Rectal smooth muscle tissue (tissue), 1 donor: ENCODE data around the gene RNF130.

ENCODE experiments used
- H3K27ac ChIP-seq: one replicate; pipeline ENCODE4 v1.7.0; 2013; ENCODE audit warnings: low read depth, low read length, inconsistent platforms
- H3K27me3 ChIP-seq: one replicate; pipeline ENCODE4 v1.7.0; 2013; ENCODE audit warnings: low read length; ENCODE audit not compliant: control insufficient read depth, insufficient read depth
- H3K36me3 ChIP-seq: one replicate; pipeline ENCODE4 v1.7.0; 2013; ENCODE audit warnings: low read length; ENCODE audit not compliant: control insufficient read depth, insufficient read depth
- H3K4me1 ChIP-seq: one replicate; pipeline ENCODE4 v1.7.0; 2013; ENCODE audit warnings: low read length; ENCODE audit not compliant: control insufficient read depth, insufficient read depth
- H3K4me3 ChIP-seq: one replicate; pipeline ENCODE4 v1.7.0; 2013; ENCODE audit warnings: low read length
- H3K9ac ChIP-seq: one replicate; pipeline ENCODE4 v1.7.0; 2013; ENCODE audit warnings: low read length

Gene RNF130

DNA sequence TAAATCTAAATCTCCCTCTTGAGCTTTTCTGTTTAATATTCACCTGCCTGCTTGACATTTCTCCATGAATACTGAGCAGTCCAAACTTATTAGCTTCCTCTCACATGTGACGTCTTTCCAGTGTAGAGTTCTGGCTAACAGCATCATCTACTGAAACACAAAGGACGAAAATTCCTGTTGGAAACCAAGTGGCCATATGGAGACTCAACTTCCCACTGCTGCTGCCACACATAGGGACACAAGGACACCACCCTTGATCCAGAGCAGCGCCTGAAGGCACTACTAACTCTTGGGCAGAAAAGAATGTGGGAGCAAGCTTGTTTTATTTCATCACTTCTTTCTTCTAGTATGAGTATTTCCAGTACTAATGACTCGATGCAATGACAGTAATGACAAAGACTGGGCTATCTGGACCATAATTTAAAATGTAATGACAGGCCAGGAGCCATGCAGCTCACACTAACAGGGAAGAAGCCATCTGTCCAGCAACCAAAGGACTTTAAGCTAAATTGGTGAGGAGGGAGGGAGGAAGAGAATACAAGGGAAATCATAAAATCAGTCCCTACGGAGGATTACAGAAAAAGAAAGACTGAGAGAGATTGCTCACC is 19.2 kb downstream of the RNF130 start:
- no peaks in the 10 kb centered on the region for H3K36me3 ChIP-seq
- no peak overlapping the region for H3K27ac ChIP-seq
- peaks cover 8% of the 10 kb centered on the region for H3K4me1 ChIP-seq
- H3K4me3 ChIP-seq, result no peak overlapping the region
- no peaks in the 10 kb centered on the region for H3K27me3 ChIP-seq
- H3K9ac ChIP-seq, result no peak overlapping the region

DNA sequence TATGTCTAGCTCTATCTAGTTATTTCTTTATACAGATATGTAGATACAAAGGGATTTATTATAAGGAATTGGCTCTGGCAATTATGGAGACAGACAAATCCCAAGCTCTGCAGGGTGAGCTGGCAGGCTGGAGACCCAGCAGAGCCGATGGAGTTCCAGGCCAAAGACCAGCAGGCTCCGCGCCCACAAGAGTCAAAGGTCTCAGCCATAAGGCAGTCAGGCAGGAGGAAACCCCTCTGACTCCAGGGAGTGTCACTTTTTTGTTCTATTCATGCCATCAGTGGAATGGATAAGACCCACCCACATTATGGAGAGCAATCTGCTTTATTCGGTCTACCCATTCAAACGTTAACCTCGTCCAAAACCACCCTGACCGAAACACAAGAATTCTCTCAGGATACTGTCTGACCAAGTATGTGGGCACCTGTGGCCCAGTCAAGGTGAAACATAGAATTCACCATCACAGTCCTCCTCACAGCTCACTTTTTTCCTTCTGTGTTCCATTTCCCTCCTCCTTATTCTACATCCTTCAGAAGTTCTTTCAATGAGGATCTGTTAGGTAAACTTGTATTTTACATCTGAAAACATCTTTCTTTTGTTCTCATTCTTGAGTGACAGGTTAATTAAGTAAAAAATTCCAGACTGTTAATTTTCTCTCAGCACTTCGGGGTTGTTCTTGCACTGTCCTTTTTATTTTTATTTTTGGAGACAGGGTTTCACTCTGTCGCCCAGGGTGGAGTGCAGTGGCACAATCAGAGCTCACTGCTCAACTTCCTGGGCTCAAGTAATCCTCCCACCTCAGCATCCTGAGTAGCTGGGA is 21.2 kb downstream of the RNF130 start:
- Histone ChIP-seq H3K27ac (no peak overlapping the region), H3K27me3 (no peaks in the 10 kb centered on the region), H3K36me3 (no peaks in the 10 kb centered on the region), H3K4me1 (peaks cover 8% of the 10 kb centered on the region), H3K4me3 (no peak overlapping the region), H3K9ac (no peak overlapping the region)

DNA sequence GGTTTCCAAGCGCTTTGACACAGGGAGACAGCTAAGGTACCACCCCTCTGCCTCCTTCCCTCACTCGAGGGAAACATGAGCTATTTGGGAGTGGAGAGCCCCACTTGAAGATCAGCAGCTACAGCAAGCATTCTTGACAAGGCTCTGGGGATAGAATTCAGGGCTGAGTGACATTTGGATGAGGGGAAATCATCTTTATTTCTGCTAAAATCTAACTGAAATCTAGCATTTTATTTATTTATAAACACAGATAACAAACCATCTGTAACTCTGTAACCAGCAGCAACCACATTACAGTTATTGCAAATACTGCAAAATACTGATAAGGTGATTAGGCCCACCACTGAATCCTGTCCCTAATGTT is 22.4 kb downstream of the RNF130 start:
- Histone ChIP-seq H3K27ac (no peak overlapping the region), H3K4me1 (peaks cover 8% of the 10 kb centered on the region)

DNA sequence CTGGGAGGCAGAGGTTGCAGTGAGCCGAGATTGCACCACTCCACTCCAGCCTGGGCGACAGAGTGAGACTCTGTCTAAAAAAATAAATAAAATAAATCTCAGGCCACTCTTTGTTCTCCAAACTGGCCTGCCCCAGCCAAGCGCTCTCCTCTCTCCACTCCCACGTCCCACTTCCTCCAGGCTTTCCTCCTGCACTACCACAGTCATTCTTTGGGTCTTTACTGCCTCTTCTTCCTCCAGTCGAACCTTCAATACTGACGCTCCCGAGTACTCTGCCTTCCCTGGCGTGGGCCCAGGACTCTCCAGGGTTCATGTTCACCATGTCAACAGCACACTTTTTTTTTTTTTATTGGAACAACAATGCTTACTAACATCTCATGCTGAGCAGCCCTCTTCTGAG is 23.9 kb downstream of the RNF130 start:
- H3K9ac ChIP-seq, result no peak overlapping the region
- H3K27ac ChIP-seq, result no peak overlapping the region
- no peaks in the 10 kb centered on the region for H3K36me3 ChIP-seq
- no peaks in the 10 kb centered on the region for H3K27me3 ChIP-seq
- no peak overlapping the region for H3K4me3 ChIP-seq
- peaks cover 8% of the 10 kb centered on the region for H3K4me1 ChIP-seq

More for the DNA sequence above, 22.4 kb downstream of the RNF130 start:
- H3K4me3 ChIP-seq, result no peak overlapping the region
- no peaks in the 10 kb centered on the region for H3K27me3 ChIP-seq
- H3K9ac ChIP-seq, result no peak overlapping the region
- no peaks in the 10 kb centered on the region for H3K36me3 ChIP-seq

DNA sequence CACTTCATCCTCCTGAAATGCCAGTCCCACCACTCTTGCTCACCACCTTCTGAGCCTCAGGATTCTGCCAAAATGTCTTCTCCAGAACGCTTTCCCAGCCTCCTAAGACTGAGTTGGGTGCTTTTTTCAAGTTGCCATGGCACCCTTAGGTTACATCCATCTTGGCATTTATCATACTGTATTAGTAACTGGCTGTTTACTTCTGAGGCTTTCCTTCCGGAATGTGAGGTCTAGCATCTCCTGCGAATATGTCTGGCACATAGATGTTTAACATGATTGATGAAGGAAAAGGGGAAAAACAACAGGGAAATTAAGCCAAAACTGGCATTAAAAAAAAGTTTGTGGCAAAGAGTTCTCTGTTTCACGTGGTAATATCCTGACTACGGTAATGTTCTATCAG is 24.9 kb downstream of the RNF130 start:
- no peak overlapping the region for H3K27ac ChIP-seq
- no peaks in the 10 kb centered on the region for H3K36me3 ChIP-seq
- no peaks in the 10 kb centered on the region for H3K27me3 ChIP-seq
- no peak overlapping the region for H3K4me3 ChIP-seq
- H3K4me1 ChIP-seq, result peaks cover 3% of the 10 kb centered on the region
- H3K9ac ChIP-seq, result no peak overlapping the region

DNA sequence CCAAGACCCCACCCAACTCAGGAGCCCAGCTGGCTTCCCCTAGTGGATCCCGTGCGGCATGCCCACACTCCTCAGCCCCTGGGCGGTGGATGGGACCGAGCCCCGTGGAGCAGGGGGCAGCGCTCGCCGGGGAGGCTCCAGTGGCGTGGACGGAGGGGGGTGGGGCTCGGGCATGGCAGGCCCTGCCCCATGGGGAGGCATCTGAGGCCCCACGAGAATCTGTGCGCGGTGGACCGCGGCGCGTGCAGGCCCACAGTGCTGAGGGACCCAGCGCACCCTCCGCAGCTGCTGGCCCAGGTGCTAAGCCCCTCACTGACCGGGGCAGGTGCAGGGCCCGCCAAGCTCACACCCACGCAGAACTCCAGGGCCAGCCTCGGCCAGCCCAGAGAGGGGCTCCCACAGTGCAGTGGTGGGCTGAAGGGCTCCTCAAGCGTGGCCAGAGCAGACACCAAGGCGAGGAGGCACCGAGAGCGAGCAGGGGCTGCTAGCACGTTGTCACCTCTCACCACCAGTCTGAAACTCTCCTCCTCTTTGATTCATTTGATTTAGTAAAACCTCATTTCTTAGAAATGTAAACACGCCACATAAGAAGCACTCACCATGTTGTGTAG is 25.6 kb downstream of the RNF130 start:
- Histone ChIP-seq H3K36me3 (no peaks in the 10 kb centered on the region), H3K9ac (no peak overlapping the region), H3K4me3 (no peak overlapping the region), H3K4me1 (peaks cover 3% of the 10 kb centered on the region), H3K27me3 (no peaks in the 10 kb centered on the region), H3K27ac (no peak overlapping the region)

DNA sequence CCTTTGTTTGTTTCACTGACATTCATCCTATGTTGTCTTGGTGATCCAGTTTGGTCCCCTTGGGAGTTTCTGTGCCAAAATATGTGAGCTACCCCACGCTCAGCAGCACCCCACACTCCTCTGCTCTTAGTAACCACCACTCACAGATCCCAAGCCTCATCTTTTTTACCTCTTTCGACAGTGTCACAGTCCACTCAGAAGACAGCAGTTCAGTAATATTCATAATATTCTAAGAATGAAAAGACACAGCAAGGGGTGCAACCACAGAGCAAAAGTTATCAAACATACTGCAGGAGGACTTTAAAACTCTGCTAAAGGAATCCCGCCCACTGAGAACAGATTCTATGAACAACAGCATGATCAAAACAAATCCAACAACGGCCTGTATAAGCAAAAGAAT is 28.2 kb downstream of the RNF130 start:
- Histone ChIP-seq H3K4me3 (no peak overlapping the region), H3K36me3 (no peaks in the 10 kb centered on the region), H3K27me3 (no peaks in the 10 kb centered on the region), H3K4me1 (no peaks in the 10 kb centered on the region), H3K27ac (no peak overlapping the region), H3K9ac (no peak overlapping the region)

DNA sequence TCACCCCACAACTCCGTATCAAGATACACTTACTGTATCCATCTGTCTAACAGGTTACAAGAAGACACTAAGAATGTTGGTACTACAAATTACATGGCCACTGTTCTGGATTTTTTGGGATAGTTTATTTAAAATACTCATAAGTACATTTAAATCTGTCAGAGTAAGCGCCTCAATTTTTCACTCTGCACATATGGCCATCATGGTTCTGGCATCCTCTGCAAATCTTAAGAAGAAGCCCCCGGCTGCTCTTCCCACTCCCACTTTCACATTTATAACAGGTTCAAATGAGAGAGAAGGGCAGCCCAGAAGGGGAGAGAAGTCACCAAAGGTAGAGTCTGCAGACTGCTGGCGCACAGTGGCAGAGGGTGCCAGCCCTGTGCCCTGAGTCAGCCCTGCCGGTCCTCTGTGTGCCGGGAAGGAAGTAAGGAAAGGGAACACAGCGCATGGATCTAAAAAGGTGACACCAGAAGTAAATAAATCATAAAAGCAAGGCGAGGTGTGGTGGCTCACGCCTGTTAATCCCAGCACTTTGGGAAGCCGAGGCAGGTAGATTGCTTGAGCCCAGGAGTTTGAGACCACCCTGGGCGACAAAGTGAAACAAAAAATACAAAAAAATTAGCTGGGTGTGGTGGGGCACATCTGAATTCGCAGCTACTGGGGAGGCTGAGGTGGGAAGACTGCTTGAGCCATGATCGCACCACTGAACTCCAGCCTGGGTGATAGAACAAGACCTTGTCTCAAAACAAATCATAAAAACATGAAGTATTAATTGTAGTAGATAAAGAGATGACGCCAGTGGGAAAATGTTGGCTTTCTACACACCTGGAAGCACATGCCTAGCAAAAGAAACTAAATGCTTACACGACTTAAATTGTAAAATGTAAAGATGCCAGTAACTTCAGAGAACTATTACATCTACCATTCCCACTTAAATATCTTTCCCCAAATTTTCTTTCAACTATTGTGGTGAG is 30.0 kb downstream of the RNF130 start:
- Histone ChIP-seq H3K36me3 (no peaks in the 10 kb centered on the region), H3K4me1 (no peaks in the 10 kb centered on the region), H3K27me3 (no peaks in the 10 kb centered on the region), H3K9ac (no peak overlapping the region), H3K4me3 (no peak overlapping the region), H3K27ac (no peak overlapping the region)

DNA sequence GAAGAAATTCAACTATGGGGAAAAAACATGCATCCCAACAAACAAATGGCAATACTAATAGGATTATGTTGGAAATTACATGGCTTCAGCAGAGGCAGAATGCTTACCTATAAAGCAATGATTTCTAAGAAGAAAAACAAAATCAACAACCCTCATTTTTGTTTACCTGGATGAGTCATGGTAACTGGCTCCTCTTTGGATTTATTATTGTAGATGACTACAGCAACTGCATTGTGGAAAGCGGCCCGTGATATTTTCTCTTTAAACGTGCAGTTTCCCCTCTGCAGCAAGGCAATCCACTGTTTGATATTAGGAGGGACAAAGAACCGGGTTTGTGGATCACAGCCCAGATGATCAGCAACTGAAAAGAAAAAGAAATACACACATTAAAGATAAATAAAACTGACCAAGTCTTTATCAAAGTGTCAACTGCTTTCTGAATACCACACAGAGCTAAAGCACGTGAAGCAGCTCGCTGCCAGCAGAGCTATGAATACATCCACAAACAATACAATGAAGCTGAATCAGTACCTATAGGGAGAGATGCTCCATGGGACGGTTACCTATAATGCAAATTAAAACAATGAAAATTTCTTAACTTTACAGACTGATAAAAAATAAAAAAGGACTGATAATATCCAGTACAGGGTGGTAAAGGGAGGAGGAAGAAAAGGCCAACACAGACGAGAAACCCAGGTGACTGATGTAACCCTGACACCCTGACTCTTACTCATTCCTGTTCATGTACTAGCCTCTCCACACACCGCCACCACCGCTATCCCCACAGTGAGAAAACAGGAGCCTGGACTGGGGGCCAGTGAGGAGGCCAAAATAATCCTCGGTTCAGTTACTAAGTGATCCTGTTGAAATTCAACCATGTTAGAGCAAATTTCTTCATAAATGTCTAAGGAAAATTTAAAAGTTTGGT is 31.0 kb downstream of the RNF130 start:
- Histone ChIP-seq H3K27me3 (no peaks in the 10 kb centered on the region), H3K27ac (no peak overlapping the region), H3K36me3 (peaks cover 5% of the 10 kb centered on the region), H3K9ac (no peak overlapping the region), H3K4me3 (no peak overlapping the region), H3K4me1 (no peaks in the 10 kb centered on the region)

DNA sequence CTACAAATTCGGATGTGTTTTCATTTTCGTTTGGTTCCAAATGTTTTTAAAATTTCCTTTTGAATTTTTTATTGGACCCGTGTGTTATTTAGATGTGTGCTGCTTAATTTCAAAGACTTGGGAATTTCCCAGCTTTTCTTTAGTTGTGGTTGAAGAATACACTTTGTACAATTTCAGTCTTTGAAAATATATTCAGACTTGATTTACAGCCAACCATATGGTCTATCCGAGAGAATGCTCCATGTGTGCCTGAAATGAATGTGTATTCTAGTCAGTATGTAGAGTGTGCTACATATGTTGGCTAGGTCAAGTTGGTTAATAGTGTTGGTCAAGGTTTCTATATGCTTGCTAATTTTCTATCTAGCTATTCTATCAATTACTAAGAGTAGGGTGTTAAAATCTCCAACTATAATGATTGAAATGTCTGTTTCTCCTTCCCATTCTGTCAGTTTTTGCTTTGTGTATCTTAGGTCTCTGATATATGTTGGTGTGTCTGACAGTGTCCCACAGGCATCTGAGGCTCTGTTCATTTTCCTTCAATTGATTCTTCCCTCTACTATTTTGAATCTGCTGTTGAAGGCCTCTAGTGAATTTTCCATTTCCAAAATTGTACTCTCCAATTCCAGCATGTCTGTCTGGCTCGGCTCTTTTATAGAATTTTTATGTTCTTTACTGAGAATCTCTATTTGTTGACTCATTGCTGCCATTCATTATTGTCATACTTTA is 36.2 kb downstream of the RNF130 start:
- Histone ChIP-seq H3K4me1 (no peaks in the 10 kb centered on the region), H3K36me3 (peaks cover 5% of the 10 kb centered on the region), H3K27me3 (no peaks in the 10 kb centered on the region), H3K4me3 (no peak overlapping the region), H3K27ac (no peak overlapping the region), H3K9ac (no peak overlapping the region)

DNA sequence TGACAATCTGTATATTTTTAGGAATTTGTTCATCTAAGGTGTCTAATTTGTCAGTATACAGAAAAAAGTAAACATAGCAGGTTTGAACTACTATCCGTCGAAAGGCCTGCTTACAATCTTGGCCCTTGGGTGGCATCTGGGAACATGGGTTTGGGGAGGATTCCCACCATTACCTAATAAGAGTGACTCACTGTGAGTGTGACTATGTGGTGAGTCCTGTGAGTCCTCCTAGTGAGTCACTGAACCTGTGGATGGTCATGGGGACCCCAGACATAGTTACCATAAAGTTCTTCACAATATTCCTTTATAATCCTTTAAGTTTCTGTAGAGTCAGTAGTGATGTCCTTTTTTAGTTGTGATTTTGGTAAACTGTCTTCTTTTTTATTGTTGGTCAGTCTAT is 37.0 kb downstream of the RNF130 start:
- H3K4me3 ChIP-seq, result no peak overlapping the region
- H3K4me1 ChIP-seq, result no peaks in the 10 kb centered on the region
- H3K27ac ChIP-seq, result no peak overlapping the region
- no peak overlapping the region for H3K9ac ChIP-seq
- no peaks in the 10 kb centered on the region for H3K27me3 ChIP-seq
- H3K36me3 ChIP-seq, result peaks cover 5% of the 10 kb centered on the region
